GM18909 (cell line): ENCODE results near the gene FAM131A.

ENCODE experiments used
- ATAC-seq: cut with Tn5 transposase; IDR thresholded peaks from one replicate; pipeline ENCODE4 v1.9.1; 2021; ENCODE audit warnings: mild to moderate bottlenecking; ENCODE audit not compliant: unreplicated experiment, poor library complexity

FAM131A gene

DNA sequence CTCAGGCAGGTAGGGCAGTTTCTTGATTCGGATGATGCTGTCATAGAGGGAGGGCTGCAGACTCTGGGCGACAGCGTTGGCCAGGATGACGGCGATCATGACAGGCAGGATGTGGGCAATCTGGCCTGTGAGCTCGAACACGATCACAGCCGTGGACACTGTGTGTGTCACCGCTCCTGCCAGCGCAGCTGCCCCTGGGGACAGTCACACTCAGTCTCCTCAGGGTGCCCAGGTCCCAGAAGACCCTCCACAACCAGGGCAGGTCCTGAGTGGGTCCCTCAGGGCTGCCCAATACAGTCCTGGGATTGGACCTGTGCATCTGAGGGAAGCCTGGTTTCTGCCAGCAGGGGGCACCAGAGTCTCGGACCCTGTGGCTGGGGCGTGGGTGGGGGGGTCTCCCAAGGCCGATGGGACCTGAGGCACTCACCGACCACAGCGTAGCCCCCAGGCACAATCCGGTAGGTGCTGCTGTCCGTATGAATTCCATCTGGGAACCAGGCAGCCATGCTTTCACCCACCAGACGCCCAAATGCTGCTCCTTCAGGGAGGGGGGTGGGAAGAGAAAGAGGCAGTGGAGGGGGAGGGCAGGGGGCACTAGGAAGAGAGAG lies 16.8 kb downstream of the FAM131A start:
- no peak for ATAC-seq

DNA sequence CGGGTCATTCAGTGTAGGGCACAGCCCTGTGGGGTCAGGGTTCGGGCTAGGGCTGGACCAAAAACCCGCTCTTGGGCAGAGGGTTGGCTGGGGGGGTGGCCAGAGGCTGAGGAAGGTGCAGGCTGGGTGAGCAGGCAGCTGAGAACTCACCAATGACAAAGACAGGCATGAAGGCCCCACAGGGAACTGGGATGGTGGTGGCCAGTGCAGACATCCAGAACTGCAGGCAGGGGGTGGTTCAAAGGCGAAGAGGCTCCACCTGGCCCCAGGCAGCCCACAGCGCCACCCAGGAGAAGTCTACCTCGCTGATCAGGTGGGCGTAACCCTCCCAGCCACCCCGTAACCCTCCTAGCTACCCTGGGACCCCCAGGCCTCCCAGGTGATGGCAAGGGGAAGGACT lies 17.4 kb downstream of the FAM131A start:
- no peak for ATAC-seq

DNA sequence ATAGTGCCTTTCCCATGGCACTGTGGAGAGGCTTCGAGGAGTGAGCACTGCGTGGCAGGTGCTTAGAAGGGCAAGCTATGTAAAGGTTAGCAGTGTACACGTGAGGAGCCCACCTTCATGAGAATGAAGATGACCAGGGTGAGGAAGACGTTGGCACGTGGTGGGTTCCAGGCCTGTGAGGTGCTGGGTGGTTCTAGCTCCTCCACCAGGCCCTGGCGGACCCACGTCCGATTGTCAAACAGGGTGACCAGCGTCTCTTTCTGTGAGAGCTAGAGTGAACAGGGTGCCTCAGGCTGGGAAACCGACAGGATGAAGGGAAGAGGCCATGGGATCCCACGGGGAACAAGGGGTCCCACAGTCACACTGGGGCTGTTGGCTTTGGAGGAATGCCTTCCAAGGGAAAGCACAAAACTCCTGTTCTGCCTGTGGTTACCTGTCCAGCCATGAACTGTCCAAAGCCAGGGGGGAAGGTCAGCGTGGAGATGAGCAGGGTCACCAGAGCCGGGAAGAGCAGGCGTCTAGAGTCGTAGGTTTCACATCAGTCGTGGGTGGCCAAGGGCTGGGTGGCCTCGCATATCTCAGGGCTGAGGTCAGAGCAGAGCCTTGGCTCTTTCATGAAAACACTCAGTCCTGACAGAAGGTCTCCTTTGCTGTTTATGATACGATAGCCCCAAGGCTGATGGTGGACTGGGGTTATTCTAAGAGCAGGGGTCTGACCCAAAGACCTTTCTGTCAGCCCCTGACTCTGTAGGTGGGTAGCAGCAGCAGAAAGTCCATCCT lies 18.1 kb downstream of the FAM131A start:
- ATAC-seq, result no peak

- no peak for ATAC-seq
Measured at GRCh38 chr3:184357248-184358123, 20.1 kb downstream of the FAM131A start.

DNA sequence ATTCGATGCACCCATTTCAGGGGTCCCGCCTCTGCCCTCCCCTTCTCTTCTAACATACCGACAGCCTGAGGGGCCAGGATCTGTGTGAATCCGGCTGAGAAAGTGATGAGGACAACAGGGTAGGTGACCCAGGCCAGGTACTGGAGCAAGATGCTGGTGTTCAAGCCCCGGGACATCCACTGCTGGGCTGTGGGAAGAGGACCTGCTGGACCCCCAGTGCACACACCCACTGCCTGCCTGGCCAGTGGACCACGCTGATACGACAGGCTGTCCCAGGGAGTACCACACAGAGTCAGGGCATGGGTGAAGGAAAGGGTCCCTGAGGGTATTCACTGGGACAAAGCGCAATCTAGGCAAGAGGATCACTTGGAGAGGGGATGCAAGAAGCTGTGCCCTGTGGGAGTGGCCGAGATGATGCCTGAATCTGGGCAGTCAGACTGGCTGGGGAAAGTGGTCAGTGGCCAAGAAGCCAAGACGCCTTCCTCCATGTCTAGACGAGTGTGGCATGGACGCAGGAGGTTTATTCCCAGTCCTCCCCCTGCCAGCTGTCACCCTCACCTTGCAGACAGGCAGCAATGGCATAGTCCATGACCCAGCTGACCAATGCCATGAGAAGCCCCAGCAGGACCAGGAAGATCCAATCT lies 20.8 kb downstream of the FAM131A start:
- ATAC-seq, result no peak

DNA sequence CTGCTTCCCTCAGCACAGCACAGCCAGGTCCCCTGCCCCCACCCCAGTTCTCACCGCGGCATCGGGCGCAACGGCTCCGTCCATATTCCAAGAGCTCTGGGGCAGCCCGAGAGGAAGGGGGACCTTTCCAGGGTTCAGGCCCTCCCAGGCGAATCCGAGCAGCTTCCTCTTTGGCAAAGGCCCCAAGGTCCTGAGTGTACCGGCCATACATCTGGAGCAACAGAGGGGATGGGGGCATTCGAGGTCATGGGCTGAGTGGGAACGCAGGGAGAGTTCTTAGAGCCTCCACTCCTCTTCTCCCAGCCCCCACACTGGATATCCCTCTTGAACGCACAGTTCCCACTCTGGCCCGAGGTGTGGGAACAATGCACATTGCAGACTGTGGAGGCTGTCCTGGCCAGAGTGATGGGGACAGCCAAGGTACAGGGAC lies 21.5 kb downstream of the FAM131A start:
- ATAC-seq, result no peak

DNA sequence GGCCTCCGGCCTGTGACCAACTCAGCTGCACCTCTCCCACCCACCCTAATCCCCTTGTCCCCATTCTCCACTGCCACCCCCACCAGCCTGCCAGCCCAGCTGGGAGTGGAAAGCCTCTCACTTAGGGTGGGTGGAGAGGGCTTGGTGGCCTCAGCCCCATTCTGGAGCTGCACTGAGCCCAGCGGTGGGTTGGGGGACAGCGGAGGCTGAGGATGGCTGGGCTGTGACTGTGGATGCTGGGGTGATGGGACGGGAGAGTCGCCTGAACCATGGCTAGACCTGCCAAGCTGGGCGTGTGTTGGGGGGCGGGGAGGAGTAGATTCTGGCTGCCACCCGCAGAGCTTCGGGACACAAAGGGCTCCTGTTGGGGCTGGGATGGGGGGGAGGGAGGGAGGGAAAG lies 22.2 kb downstream of the FAM131A start:
- no peak for ATAC-seq

DNA sequence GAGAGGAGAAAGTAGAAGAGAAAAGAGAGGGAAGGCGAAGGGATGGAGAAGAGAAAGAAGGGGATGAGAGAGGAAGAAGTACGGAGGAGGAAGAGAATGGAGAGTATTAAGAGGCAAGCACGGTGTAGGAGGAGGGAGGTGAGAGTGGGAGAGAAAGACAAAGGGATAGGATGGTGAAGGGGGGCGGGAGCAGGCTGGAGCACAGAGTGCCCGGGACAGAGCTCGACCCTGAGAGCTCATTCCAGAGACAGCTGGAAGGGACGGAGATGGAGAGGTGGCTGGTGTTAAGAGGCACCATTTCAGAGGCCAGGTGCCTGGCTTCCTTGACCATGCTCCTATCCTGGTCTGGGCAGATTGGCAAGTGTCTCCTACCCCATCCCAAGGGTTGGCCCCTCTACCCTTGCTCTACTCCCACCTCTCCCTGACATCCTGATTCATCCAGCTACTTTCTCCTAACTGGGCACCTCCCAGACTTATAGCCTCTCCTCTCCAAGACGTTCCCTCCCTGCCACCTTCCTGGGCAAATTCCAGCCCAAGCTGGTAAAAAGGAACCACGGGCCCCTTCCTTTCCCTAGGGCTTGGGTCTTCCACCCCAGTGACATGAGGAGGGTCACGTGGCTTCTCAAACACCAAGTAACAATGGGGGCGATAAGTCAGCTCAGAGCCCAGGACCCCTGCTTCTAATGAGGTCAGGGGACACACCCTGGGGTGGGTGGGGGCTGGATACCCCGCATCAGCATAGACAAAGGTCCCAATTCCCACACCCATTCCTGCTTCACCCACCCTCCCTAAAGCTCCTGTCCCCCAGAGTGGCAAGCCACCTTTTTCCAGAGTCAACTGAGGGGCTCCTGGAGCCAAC lies 22.9 kb downstream of the FAM131A start:
- no peak for ATAC-seq

GRCh38 chr3:184360929-184361531 lies 23.6 kb downstream of the FAM131A start:
- no peak for ATAC-seq

- ATAC-seq, result peak; percentile 41
Measured at GRCh38 chr3:184361532-184361931, 24.1 kb downstream of the FAM131A start, which contains the start of the genes CLCN2 and POLR2H. TSS of gene CLCN2 (minus strand) at chr3:184361605. CDS start at chr3:184361479, 126 bp downstream. TSS of gene POLR2H (plus strand) at chr3:184361710. CDS start at chr3:184363493, 1,783 bp downstream.

DNA sequence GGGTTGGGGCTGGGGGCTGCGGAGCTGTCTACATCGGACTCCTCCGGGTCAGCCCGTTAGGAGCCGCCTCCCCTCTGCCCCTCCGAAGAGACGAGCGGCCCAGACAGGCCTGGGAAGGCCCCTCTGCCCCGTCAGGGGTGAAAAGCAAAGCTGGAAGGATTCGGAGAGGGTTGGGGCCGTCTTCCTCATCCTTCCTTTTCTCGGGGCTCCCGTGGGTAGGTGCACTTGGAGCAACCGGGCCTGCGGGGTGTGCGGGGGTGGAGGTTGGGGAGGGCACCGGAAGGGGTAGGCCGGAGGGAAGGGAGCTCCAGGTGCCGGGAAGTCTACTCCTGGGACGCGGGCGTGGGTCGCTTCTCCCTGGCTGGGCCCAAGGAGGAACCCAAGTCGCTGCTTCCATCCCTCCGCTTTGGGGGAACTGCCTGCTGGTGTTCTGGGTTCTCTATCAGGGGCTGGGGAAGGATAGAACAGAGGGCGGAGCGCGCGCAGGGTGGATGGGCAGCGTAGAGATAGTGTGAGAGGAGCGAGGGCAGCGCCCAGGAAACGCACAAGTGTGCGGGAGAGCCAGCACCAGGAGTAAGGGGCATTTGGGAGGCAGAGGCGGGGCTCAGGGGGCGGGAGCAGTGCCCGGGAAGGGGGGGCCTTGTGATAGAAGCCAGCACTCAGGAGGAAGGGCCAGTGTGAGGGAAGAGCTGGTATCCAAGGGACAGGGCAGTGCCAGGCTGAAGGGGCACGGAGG lies 24.7 kb downstream of the FAM131A start:
- peak; percentile 1 for ATAC-seq

DNA sequence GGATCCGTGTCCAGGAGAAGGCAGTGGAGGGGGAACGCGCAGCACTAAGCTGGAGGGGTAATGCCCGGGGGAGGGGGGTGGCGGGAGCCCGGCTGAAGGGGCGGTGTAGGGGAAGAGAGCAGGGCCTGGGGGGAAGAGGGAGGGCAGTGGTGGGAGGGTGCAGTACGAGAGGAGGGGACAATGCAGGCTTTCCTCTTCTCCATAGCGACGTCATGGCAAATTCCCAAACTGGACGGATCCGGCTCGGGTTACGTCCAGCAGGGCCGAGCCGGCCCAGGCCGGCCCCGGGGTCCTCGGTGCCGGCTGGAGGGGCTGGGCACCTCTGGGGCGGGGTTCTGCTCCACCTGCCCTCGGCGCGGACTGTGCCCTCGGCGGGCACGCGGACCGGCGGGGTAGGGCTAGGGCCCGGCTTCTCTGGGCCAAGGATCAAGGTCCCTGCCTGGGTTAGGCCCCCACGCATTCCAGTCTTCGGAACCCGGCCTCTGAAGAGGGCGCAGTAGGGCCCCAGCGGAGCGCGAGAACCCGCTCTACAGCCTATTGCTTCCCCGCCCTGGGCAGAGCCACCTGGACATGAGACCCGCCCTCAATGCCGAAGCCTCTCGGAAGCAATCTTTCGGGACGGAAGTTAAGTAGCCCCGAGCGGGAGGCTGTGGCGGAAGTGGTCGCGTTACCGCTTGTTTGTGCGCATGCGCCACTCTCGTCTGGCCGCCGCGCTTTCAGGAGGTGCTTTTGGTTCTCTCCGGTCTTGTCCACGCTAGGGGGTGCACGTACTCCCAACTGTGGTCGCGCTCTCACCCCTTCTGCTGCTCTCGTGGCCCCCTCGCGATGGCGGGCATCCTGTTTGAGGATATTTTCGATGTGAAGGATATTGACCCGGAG lies 25.5 kb downstream of the FAM131A start:
- peak; percentile 89 for ATAC-seq

DNA sequence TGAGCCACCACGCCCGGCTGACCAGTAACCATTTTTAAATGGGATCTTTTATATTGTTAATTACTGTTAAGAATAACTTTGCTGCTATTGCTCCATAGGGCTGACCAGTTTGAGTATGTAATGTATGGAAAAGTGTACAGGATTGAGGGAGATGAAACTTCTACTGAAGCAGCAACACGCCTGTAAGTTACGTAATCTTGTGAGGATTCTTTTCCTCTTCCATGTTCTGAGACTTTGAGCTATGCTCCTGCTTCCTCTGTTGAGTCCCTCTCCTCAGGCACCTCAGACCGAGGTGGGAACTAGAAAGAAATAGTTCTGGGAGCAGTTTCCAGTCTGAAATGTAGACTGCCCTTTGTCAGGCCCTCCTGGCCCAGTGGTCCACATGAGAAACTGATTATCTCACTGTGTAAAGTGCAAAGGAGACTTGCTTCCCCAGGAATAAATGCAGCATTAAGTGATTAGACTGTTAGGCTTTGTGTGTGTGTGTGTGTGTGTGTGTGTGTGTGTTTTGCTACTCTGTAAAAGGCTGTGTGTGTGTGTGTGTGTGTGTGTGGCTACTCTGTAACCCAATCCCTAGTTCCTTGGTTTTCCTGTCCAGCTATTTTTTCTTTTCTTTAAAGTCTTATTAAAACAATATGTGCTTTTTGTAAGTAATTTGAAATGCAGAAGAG lies 29.4 kb downstream of the FAM131A start:
- ATAC-seq, result no peak

DNA sequence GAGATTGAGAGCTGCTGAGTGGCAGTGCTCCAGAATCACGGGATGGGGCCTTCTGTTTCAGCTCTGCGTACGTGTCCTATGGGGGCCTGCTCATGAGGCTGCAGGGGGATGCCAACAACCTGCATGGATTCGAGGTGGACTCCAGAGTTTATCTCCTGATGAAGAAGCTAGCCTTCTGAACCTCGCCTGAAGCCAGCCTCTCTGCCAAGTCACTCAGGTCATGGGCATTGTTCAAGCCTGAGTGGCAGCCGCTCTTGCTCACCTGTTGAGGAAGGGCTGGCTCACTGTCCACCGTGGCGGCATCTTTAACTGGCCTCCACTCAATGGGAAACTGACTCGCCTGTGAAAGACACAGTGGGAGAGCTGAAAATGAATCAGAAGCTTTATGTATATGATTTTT lies 30.7 kb downstream of the FAM131A start:
- no peak for ATAC-seq

- no peak for ATAC-seq
Measured at GRCh38 chr3:184368586-184369183, 31.3 kb downstream of the FAM131A start.

DNA sequence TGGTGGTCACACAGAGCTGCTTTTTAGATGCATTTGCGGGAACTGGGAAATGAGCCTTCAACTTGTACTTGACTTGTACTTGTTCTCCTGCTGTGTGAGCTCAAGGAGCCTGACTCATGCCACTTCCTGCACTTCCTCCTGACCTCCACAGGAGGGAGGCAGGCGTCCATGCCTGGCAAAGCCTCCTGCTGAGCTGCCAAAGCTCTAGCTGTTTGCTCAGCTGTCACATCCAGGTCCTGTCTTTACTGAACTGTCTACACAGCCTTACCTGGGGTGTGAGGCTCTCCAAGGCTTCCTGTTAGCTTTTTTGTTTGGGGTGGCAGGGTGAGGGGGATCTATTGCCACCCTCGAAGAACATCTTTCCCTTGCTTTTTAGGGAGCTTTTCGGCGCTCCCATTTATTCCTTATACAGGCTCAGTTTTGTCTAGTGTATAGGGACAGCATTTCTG lies 34.2 kb downstream of the FAM131A start:
- ATAC-seq, result peak; percentile 84
